ENCODE measurements around the gene BNIPL. TPM values are rescaled to one million over a fixed set of nuclear protein-coding genes. Genes with fewer than 3 reads are reported as not detected.

Gene BNIPL
- polyA plus RNA-seq, 1 donor (not counting 4 experiments of a cell fraction or from before 2014, with no cell fraction given), result 9.8 TPM

DNA sequence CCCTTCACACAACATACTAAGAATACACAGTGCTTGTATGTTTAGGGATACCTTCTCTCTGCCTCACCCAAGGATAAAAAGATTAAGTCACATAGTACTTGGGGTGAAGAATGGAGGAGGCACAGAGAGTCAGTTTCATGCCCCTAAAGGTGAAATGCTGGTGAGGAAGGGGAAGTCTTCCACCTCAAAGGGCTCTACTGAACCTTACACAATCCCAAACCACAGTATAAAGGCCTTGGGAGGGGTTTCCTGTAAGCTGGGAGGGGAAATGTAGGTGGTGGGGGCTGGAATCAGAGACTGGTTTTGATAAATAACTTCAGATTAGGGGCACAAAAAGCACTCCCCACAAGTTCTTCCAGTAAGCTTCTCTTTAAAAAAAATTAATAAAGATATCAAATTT lies 33.2 kb upstream of the BNIPL start:
- H3K9me3 ChIP-seq (ENCODE audit: control insufficient read depth, low read depth, low read length), result no peaks in the 10 kb centered on the region
- H3K27ac ChIP-seq (ENCODE audit: control insufficient read depth, insufficient read depth, low read length), result no peak overlapping the region
- no peak for FAIRE-seq
- H3K4me1 ChIP-seq (ENCODE audit: control insufficient read depth, extremely low read depth, insufficient read depth, low read length), result peaks cover 37% of the 10 kb centered on the region
- no peak overlapping the region for H3K9ac ChIP-seq (ENCODE audit: control insufficient read depth, extremely low read depth, insufficient read depth, low read length)
- DNase-seq (ENCODE audit: low read depth, low spot score), result no peak
- H3K9me1 ChIP-seq (ENCODE audit: control insufficient read depth, extremely low read depth, insufficient read depth, low read length), result no peaks in the 10 kb centered on the region
- TF ChIP-seq EZH2 (IDR thresholded peaks at IDR 0.05; ENCODE audit: low read length), result no peak
- TF ChIP-seq, protein P1, sequence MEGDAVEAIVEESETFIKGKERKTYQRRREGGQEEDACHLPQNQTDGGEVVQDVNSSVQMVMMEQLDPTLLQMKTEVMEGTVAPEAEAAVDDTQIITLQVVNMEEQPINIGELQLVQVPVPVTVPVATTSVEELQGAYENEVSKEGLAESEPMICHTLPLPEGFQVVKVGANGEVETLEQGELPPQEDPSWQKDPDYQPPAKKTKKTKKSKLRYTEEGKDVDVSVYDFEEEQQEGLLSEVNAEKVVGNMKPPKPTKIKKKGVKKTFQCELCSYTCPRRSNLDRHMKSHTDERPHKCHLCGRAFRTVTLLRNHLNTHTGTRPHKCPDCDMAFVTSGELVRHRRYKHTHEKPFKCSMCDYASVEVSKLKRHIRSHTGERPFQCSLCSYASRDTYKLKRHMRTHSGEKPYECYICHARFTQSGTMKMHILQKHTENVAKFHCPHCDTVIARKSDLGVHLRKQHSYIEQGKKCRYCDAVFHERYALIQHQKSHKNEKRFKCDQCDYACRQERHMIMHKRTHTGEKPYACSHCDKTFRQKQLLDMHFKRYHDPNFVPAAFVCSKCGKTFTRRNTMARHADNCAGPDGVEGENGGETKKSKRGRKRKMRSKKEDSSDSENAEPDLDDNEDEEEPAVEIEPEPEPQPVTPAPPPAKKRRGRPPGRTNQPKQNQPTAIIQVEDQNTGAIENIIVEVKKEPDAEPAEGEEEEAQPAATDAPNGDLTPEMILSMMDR (optimal IDR thresholded peaks at IDR 0.05 in 1 of 3, IDR thresholded peaks at IDR 0.05 in 1 of 3, conservative IDR thresholded peaks at IDR 0.05 in 1 of 3; ENCODE audit: extremely low read depth in 1 of 3, insufficient read depth in 2 of 3, low read length in 3 of 3), result no peak
- H3K79me2 ChIP-seq (ENCODE audit: control insufficient read depth, insufficient read depth, low read length), result no peaks in the 10 kb centered on the region
- no peaks in the 10 kb centered on the region for H4K20me1 ChIP-seq (ENCODE audit: control insufficient read depth, extremely low read depth, insufficient read depth, low read length)
- no peak overlapping the region for H3K4me2 ChIP-seq (ENCODE audit: control insufficient read depth, extremely low read depth, insufficient read depth, low read depth, low read length)
- no peak overlapping the region for H2AFZ ChIP-seq (ENCODE audit: control insufficient read depth, low read length)
- H3K36me3 ChIP-seq (ENCODE audit: control insufficient read depth in 2 of 2, extremely low read depth in 1 of 2, insufficient read depth in 2 of 2, low read length in 2 of 2), result peaks cover 0 to 2% of the 10 kb centered on the region in 2 experiments
- H3K27me3 ChIP-seq (ENCODE audit: control insufficient read depth, extremely low read depth, insufficient read depth, low read length), result no peaks in the 10 kb centered on the region
- dilution Hi-C loops (cut with MboI; ENCODE audit: extremely low pct_ligation_motif_present, low sequenced_read_pairs), result no loop called here
- H3K4me3 ChIP-seq (ENCODE audit: control insufficient read depth in 2 of 3, extremely low read depth in 1 of 3, insufficient read depth in 2 of 3, low read depth in 1 of 3, low read length in 3 of 3), result no peak overlapping the region

DNA sequence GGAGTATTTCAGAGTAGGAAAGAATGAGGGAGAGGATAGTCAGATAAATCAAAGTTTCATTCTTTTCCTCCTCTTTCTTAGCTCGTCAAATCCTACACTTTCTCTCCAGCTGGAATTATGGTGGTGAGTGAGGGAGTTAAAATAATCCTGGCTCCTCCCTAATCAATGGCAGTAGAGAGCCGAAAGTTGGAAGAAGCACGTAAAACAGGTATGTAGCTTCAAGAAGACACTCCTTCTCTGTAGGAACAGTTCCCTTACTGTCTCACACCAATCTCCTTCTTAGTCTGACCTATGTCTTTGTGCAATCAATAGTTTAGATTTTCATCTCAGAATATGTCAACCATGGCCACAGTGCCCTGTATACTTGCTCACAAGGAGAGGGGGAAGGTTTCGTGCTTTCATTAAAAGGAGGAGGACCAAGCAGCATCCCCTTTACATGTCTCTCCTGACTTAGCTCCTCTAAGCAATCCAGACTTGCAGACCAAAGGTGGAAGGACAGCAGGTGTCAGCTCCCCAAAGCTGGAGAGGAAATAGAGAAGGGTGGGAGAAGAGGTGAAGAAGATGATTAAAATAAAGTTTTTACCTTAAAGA lies 30.6 kb upstream of the BNIPL start:
- H3K36me3 ChIP-seq (ENCODE audit: control insufficient read depth in 2 of 2, extremely low read depth in 1 of 2, insufficient read depth in 2 of 2, low read length in 2 of 2), result no peaks in the 10 kb centered on the region

More for the DNA sequence above, 30.6 kb upstream of the BNIPL start:
- H3K27me3 ChIP-seq (ENCODE audit: control insufficient read depth, extremely low read depth, insufficient read depth, low read length), result no peaks in the 10 kb centered on the region
- no peaks in the 10 kb centered on the region for H3K9me1 ChIP-seq (ENCODE audit: control insufficient read depth, extremely low read depth, insufficient read depth, low read length)
- H2AFZ ChIP-seq (ENCODE audit: control insufficient read depth, low read length), result peak overlapping the region; percentile 88
- H3K9ac ChIP-seq (ENCODE audit: control insufficient read depth, extremely low read depth, insufficient read depth, low read length), result peak overlapping the region; percentile 74
- peak overlapping the region; percentile 40 to 72 (median 70) for H3K4me3 ChIP-seq (ENCODE audit: control insufficient read depth in 2 of 3, extremely low read depth in 1 of 3, insufficient read depth in 2 of 3, low read depth in 1 of 3, low read length in 3 of 3)
- FAIRE-seq, result no peak
- H3K4me2 ChIP-seq (ENCODE audit: control insufficient read depth, extremely low read depth, insufficient read depth, low read depth, low read length), result peak overlapping the region; percentile 93
- H3K27ac ChIP-seq (ENCODE audit: control insufficient read depth, insufficient read depth, low read length), result peak overlapping the region; percentile 65
- H3K9me3 ChIP-seq (ENCODE audit: control insufficient read depth, low read depth, low read length), result no peaks in the 10 kb centered on the region
- peaks cover 45% of the 10 kb centered on the region for H3K4me1 ChIP-seq (ENCODE audit: control insufficient read depth, extremely low read depth, insufficient read depth, low read length)
- H4K20me1 ChIP-seq (ENCODE audit: control insufficient read depth, extremely low read depth, insufficient read depth, low read length), result no peaks in the 10 kb centered on the region
- no peak for DNase-seq (ENCODE audit: low read depth, low spot score)
- TF ChIP-seq, protein P1 (optimal IDR thresholded peaks at IDR 0.05 in 1 of 3, IDR thresholded peaks at IDR 0.05 in 1 of 3, conservative IDR thresholded peaks at IDR 0.05 in 1 of 3; ENCODE audit: extremely low read depth in 1 of 3, insufficient read depth in 2 of 3, low read length in 3 of 3), result no peak
- no peak for TF ChIP-seq EZH2 (IDR thresholded peaks at IDR 0.05; ENCODE audit: low read length)
- H3K79me2 ChIP-seq (ENCODE audit: control insufficient read depth, insufficient read depth, low read length), result no peaks in the 10 kb centered on the region
- dilution Hi-C loops (cut with MboI; ENCODE audit: extremely low pct_ligation_motif_present, low sequenced_read_pairs), result no loop called here

All from keratinocyte (primary cell).